Suppressor macrophage (primary cell): Measurements from ENCODE around the gene CCNJL.
"Not testable (repeated sequence)": the region's sequence is repeated elsewhere in the genome, so short reads cannot be mapped to it uniquely, and the experiment has no call there.

ENCODE experiments used
- DNase-seq, 4 experiments: peaks; one replicate each; pipeline ENCODE4 v3.0.0-alpha.2; 2020 to 2022

Gene CCNJL

DNA sequence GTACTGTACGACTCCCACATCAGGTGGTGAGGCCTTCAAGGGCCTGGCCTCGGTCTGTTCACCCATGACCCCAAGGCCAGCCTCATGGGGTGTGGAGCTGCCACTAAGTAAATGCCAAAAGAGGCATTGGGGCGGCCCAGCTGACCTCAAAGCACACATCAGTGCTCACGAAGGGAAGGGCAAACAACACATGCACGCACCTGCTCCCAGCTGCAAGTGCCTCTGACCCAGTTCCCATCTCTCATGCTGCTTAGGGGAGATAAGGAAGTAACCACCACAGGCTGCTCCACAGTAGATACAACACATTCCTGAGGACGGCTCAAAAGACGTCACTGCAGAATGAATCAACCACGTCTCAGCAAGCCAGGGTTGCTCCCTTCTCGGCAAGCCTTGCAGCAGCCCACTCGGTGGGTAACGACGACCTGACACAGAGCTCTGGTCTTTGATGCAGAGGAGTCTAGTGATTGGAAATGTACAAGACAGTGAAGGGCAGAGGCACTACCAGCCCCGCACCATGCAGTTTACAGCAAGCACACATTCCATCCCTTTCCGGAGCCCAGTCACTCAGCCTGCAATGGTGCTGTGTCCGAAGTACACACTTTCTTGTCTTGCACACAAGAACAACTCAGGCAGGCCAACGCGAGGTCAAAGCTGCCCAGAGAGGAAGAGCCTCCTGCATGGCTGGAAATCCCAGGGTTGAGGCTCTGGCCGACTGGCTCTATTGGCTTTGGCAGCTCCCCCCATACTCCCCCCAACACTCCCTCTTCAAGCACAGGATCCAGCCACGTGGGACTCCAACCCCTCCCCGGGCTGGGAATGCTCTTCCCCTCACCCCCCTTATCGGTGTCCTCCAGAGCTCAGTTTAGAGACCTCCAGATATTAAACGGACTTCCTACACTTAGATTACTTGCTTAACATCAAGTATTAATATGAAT is 51.2 kb downstream of the CCNJL start:
- peak; percentile 62 to 86 (median 64) for DNase-seq

GRCh38 chr5:160260006-160260775 is 52.2 kb downstream of the CCNJL start:
- DNase-seq, result no peak

DNA sequence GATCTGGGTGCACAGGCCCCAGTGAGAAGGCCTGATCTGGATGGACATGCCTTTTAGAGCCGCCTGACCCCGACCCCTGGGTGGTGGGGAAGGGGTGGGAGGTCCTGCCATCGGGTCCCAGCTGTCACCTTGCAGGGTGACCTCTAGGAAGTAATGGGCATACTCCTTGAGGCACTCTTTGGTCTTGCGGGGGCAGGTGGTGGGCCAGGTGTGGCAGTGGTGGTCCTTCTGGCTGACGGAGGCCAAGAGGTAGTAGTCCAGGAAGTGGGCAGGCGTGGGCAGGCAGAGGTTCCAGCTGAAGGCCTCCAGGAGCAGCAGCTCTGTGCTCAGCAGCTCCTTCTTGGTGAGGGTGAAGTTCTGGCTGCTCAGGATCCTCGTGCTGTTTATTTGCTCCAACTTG is 53.0 kb downstream of the CCNJL start:
- no peak for DNase-seq

DNA sequence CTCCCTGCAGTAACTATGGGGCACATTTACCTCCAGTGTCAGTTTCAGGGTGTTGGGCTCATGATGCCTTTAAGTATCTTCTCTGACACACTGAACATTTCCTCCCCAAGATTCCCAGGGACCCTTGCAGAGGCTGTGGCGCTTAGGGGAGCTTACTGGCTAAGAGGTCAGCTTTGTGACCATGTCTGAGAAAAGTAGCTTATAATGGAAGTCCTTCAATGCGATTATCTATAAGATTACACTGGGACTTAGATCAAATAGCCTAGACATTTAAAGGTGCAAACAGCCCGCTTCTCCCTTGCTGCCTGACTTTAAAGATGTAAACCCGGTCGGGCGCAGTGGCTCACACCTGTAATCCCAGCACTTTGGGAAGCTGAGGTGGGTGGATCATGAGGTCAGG is 57.7 kb downstream of the CCNJL start:
- no peak for DNase-seq

DNA sequence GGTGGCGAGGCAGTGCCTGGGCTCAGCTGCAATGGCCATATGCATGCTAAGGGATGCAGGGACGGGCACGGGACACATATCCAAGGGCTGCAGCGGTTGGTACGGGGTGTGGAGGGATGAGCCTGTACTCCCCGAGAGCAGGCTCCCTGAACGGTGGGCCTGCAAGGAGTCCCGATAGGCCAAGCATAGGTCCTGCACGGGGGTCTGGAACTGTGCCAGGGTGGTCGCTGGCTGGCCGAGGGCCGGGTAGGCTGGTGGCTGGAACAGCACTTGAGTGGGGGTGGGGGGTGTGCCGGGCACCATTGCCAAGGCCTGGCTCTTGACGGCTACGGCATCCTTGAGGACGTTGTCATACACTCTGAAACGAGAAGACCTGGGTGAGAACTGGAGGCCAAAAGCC is 58.9 kb downstream of the CCNJL start:
- no peak for DNase-seq

DNA sequence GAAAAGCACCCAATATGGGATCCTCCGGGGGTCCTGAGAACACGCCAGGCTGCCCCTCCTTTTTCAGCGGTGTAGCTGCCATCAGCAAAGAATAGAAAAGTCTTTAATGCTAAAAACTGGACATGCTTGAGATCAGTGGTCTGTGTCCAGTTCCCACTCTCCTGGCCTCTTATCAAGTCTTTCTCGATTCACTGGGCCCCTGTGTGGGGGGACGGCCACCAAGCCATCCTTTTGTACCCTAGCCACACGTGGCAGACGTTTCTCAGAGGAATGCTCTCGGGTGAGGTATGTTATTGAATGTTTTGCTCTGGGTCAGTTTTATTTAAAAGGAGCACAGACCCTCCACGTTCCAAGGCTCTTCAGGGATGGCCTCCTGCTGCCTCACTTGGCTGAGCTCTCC is 59.4 kb downstream of the CCNJL start:
- DNase-seq, result no peak

DNA sequence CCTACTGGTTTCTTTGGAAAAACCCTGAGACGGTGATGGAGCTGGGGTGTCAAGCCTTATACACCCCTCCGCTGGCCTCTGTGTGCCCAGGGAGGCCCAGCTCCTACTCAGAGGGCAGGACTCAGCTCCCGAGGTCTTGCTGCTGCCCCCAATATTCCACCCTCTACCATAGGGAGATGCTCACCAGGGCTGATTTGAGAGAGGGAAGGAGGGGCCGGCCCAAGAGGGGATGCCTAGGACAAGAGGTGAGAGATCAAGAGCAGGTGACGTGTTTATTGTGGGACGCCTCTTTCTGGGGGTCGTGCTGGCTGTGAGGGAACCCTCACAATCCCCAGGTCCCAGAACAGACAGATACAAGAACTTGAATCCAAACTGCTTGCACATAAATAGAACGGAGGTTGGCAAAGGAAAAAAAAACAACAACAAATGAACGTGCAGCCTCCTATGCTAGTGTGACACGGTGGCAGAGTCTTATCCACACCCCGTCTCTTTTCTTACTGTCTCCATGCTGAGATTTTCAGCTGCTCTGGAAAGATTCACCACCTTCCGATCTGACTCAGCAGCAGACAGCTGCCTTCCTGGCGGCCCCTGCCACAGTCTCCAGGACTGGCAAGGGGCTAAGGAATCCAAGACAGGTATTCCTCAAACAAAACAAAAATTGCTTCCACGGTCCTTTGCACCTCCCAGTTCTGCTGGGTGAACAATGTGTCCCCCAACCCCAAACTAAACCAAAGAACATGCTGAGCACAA is 60.8 kb downstream of the CCNJL start:
- DNase-seq, result no peak

- no peak for DNase-seq
Measured at GRCh38 chr5:160250826-160251225, 61.5 kb downstream of the CCNJL start.

- no peak for DNase-seq
Measured at GRCh38 chr5:160250226-160250625, 62.1 kb downstream of the CCNJL start.

DNA sequence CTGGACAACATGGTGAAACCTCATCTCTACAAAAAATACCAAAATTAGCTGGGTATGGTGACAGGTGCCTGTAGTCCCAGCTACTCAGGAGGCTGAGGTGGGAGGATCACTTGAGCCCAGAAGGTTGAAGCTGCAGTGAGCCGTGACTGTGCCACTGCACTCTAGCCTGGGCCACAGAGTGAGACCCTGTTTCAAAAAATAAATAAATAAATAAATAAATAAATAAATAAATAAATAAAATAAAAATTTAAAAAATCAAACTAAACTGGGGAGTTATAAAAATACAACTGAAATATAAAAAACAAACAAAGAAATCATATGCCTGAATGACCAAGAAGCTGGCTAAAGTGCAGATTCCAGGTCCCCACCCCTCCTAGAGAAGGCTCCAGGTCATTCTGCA is 62.8 kb downstream of the CCNJL start:
- DNase-seq, result not testable (repeated sequence)

DNA sequence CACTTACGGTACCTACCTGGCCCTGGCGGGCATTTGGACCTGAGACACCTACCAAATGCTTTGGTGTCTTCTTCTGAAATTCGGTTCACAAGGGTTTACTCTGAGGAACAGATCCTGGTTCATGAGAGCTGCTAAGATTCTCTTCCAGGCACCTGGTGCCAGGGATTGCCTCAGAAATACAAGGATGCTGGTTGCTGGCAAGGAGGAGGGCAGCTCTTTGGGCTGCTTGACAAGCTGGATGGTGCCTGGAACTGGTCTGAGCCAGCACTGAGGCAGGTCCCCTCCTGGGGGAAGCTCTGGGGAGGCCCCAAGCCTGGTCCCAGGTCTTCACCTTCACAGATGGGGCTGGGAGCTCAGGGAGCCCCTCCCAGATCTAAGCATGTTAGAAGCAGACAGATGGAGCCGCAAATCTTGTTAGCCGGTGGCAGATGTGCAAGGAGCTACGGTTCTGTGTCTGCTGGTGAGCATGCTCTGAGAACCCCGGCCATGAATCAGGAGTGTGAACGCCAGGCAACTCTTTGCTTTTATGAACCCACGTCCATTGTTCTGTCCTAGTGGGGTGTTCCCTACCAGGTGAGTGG is 66.8 kb downstream of the CCNJL start:
- DNase-seq, result no peak

DNA sequence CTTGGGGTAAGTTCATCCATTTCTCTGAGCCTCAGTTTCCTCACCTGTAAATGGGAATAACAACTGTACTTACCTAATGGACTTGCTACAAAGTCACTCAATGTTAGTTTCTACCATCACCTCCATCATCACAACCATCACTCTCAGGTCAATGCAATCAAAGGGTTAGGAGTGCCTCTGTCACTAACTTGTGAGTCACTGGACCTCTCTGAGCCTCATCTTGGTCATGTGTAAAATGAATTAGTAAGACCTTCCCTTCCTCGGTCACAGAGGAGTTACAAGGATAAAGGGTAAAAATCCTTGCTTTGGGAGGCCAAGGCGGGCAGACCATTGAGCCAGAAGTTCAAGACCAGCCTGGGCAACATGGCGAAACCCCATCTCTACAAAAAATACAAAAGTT is 70.2 kb downstream of the CCNJL start:
- peak in 1 of 4 experiments; percentile 13 for DNase-seq

DNA sequence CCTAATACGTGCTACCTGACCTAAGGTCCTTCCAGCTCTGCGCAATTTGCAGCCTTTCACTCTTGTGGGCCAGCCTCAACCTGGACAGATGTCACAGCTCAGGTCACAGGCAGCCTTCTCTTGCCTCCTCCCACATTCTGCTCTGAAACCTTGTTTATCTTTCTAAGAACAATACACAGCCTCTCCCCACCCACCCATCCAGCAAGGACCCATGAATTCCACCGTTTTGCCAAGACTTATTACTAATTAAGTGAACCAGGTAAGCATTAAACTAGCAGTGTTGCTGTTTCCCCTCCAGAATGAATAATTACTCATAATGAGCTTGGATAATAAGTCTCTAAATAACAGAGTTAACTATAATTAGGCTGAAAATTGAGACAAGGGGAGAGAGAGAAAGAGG is 72.0 kb downstream of the CCNJL start:
- no peak for DNase-seq

DNA sequence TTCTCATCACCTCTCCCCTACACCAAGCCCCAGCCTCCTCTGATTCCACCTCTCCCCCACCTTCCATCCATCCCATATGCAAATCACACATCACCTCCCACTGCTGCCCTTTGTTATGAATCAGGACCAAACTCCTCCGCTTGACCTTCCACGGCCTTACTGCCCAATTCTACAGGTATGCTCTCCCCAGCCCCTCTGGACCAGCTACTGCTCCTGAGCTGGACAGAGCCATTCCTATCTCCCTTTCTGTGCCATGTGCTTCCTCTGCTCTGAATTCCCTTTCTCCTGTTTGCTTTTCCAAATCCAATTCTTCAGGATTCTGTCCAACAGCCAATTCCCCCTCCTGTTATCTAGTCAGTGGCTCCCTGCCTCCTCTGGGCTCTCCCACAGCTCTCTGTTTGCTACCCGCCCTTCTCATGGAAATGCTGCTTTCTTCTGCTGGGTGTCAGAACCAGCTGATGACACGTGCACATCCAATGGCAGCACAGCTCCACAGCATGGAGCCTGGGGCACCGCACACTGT is 74.7 kb downstream of the CCNJL start:
- DNase-seq, result no peak

DNA sequence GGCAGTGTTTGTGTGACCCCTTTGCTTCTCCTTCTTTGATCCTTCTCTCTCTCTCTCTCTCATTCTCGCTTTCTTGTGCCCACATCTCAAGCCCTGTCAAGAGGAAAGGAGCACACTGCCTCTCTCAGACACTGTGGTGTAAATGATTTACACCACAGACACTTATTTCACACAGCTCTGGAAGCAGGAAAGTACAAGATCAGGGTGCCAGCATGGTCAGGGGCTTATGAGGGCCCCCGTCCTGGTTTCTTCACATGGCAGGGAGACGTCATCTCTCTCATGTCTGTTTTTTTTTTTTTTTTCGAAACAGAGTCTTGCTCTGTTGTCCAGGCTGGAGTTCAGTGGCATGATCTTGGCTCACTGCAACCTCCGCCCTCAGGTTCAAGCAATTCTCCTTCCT is 76.6 kb downstream of the CCNJL start:
- DNase-seq, result no peak

- no peak for DNase-seq
Measured at GRCh38 chr5:160233215-160233614, 79.1 kb downstream of the CCNJL start.

DNA sequence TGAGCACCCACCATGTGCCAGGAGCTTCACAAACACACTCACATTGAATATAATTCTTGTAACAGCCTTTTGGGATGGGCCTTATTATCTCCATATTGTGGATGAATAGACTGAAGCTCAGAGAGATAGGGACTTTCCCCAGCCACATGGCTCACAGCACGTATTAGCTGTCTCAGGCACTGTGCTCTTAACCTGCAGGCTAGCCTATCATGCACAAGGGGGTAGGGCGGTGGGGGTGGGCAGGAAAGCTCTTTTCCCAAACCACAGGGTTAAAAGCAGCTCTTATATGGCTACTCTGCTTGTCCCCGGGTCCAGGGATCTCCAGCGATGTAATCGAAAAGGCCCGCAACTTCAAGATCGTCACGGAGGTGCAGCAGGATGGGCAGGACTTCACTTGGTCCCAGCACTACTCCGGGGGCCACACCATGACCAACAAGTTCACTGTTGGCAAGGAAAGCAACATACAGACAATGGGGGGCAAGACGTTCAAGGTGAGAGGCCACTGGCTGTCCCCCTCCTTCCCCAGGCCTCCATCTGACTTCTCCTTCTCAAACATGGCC is 80.5 kb downstream of the CCNJL start:
- peak in 2 of 4 experiments; percentile 14 to 17 for DNase-seq

DNA sequence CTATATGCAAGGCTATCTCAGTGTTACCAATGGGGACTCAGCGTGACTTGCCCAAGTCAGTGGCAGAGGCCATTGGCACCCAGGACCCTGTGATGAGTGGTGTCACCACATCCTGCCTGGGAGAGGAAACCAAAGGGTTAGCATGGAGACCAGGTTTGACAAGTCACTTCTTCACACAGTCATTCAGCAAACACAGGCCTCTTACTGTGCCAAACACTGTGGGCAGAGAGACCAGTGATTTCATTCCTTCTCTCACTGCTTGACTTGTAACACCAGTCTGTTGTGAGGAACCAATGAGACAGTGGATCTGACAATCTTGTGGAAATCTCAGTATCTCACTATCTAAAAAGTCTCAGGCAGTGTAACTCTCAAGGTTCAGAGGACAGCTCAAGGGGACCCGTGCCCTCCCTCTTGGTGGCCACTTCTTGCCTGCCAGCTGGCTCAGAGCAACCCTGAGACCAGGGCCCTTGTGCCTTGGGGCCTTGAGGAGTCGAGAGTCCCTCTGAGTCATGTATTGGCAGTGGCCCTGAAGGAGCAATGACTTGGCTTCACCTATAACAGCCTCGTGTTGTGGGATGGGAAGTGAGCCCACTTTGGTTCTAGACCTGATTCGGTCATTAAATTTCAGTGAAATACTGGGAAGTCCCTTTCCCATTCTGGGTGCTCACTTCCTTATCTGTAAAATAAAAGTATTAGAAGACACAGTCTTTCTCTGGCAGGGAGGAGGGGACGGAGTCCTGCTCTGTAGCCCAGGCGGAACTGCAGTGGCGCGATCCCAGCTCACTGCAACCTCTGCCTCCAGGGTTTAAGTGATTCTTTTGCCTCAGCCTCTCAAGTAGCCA is 81.5 kb downstream of the CCNJL start:
- peak; percentile 76 to 93 (median 86) for DNase-seq

- peak; percentile 9 to 42 (median 32) for DNase-seq
Measured at GRCh38 chr5:160229190-160229742, 83.1 kb downstream of the CCNJL start, which contains the start of gene FABP6. TSS of gene FABP6 (plus strand) at chr5:160229506. CDS start at chr5:160229558, 52 bp downstream.

DNA sequence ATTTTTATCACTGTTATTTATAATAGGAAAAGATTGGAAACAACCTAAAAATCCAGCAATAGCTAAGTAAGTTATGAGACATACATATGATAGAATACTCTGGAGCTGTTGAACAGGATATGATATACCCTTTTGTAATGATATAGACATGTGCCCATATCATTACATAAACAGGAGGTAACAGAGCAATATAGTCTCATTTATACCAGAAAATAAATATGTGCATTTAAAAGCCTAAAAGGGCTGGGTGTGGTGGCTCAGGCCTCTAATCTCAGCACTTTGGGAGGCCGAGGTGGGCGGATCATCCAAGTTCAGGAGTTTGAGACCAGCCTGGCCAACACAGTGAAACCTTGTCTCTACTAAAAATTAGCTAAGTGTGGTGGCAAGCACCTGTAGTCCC is 85.4 kb downstream of the CCNJL start:
- no peak for DNase-seq

DNA sequence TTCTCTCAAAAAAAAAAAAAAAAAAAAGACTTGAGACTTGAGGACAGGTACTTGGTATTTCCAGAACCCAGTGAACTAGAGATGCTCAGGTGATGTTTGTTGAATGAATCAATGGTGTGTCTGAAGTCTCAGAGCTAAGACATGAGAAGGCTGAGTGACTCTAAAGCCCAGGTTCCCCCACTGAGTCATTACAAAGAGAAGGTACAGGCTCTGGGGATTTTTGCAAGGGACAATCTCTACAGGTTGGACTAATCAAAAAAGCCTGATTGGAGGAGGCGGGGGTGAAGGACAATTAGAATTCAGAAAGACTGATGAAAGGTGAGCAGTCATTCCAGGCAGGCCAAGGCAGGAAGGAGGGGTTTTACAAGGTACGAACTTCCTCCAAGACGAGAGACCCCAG is 91.3 kb downstream of the CCNJL start:
- DNase-seq, result no peak
